Subcutaneous abdominal adipose tissue (tissue), 5 donors: ENCODE results near the gene C1orf159.
"Not testable (repeated sequence)": the region's sequence is repeated elsewhere in the genome, so short reads cannot be mapped to it uniquely, and the experiment has no call there.

Experiments
- H3K27ac ChIP-seq: one replicate; pipeline ENCODE4 v1.7.0; 2013; ENCODE audit warnings: low read depth, mild to moderate bottlenecking, inconsistent platforms, low read length, moderate library complexity
- H3K27me3 ChIP-seq, 5 donors: one replicate each; pipeline ENCODE4 v1.7.0; 2013; ENCODE audit warnings: low read length in 5 of 5, inconsistent platforms in 1 of 5; ENCODE audit not compliant: control insufficient read depth in 5 of 5, insufficient read depth in 4 of 5
- H3K36me3 ChIP-seq, 5 donors: one replicate each; pipeline ENCODE4 v1.7.0; 2013; ENCODE audit warnings: low read length in 5 of 5; ENCODE audit not compliant: control insufficient read depth in 5 of 5, insufficient read depth in 5 of 5
- H3K4me1 ChIP-seq, 5 donors: one replicate each; pipeline ENCODE4 v1.7.0; 2013; ENCODE audit warnings: low read length in 5 of 5, mild to moderate bottlenecking in 3 of 5, moderate library complexity in 1 of 5; ENCODE audit not compliant: control insufficient read depth in 5 of 5, insufficient read depth in 5 of 5
- H3K4me3 ChIP-seq, 5 donors: one replicate each; pipeline ENCODE4 v1.7.0; 2013; ENCODE audit warnings: low read length in 5 of 5, low read depth in 1 of 5
- H3K9ac ChIP-seq, 5 donors: one replicate each; pipeline ENCODE4 v1.7.0; 2013; ENCODE audit warnings: low read length in 5 of 5, mild to moderate bottlenecking in 4 of 5, moderate library complexity in 3 of 5
- H3K9me3 ChIP-seq, 5 donors: one replicate each; pipeline ENCODE4 v1.7.0; 2013; ENCODE audit warnings: low read length in 5 of 5; ENCODE audit not compliant: control insufficient read depth in 5 of 5
- donor health status: healthy.
- donor health status: healthy.
- donor health status: healthy.
- donor health status: healthy.
- donor health status: healthy.

Gene C1orf159

GRCh38 chr1:1143636-1144035, 27.7 kb upstream of the C1orf159 start:
- Histone ChIP-seq H3K9ac (no peak overlapping the region), H3K4me1 (no peaks in the 10 kb centered on the region), H3K4me3 (no peak overlapping the region), H3K27me3 (peaks cover 11 to 26% (median 21%) of the 10 kb centered on the region in 5 donors), H3K36me3 (no peaks in the 10 kb centered on the region), H3K27ac (no peak overlapping the region), H3K9me3 (no peaks in the 10 kb centered on the region)

GRCh38 chr1:1142844-1143243, 27.0 kb upstream of the C1orf159 start:
- Histone ChIP-seq H3K27me3 (peaks cover 6 to 31% (median 23%) of the 10 kb centered on the region in 5 donors), H3K9ac (no peak overlapping the region), H3K36me3 (no peaks in the 10 kb centered on the region), H3K4me1 (no peaks in the 10 kb centered on the region), H3K4me3 (no peak overlapping the region), H3K27ac (no peak overlapping the region), H3K9me3 (no peaks in the 10 kb centered on the region)

DNA sequence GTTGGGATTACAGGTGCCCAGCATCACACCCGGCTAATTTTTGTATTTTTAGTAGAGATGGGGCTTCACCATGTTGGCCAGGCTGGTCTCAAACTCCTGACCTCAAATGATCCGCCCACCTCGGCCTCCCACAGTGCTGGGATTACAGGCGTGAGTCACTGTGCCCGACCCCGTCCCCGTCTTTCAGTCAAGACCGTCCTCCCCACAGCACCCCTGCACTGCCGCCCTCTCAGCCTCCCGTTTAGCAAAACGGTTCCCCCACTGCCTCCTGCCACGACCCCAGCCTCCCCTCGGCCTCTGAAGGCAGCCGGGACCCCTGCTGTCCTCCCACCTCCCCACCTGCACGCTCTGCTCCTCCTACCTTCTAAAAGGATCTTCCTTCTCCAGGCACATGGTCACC, 26.5 kb upstream of the C1orf159 start:
- H3K27ac ChIP-seq, H3K4me1 ChIP-seq, H3K4me3 ChIP-seq, H3K36me3 ChIP-seq, H3K9ac ChIP-seq, H3K9me3 ChIP-seq: not testable (repeated sequence)
- H3K27me3 ChIP-seq = peaks cover 6 to 33% (median 24%) of the 10 kb centered on the region in 5 donors

DNA sequence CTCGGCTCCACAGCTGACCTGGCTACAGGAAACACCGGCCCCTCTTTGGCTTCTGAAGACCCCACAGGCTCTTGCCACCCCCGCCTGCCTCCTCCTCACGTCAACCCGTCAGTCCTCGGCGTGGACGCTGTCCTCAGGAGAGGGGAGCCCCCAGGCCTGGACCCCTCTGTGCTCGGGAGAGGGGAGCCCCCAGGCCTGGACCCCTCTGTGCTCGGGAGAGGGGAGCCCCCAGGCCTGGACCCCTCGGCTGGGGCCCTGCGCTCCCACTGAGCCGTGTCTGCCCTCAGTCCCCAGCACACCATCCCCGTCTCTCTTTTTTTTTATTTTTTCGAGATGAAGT, 26.0 kb upstream of the C1orf159 start:
- peaks cover 6 to 35% (median 24%) of the 10 kb centered on the region in 5 donors for H3K27me3 ChIP-seq
- H3K4me3 ChIP-seq = no peak overlapping the region
- no peak overlapping the region for H3K9ac ChIP-seq
- H3K9me3 ChIP-seq = no peaks in the 10 kb centered on the region
- no peak overlapping the region for H3K27ac ChIP-seq
- no peaks in the 10 kb centered on the region for H3K36me3 ChIP-seq
- H3K4me1 ChIP-seq = no peaks in the 10 kb centered on the region

DNA sequence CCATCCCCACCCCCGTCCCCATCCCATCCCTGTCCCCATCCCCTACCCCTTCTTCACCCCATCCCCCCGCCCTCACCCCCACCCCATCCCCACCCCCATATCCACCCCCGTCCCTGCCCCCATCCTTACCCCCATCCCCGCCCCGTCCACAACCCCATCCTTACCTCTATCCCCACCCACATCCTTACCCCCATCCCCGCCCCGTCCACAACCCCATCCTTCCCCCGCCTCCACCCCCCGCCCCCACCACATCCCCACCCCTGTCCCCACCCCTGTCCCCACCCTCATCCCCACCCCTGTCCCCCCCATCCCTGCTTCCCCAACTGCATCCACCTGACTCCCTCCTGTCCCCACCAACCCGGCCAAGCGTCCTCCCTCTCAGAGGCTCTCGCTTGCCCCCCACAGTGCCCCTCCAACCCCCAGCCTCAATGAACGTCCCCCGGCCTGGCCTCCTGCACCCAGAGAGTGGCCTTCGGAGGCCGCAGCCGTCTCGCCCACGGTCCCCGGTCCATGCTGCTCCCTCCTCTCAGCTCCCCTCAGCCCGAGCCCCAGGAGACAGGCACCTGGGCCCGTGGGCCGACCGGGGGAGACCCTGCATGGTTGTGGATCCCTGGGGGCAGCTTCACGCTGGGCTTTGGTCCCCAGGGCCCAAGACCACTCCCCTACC, 25.5 kb upstream of the C1orf159 start:
- H3K4me1 ChIP-seq = no peaks in the 10 kb centered on the region
- H3K9ac ChIP-seq = no peak overlapping the region
- no peaks in the 10 kb centered on the region for H3K36me3 ChIP-seq
- H3K27me3 ChIP-seq = peaks cover 9 to 37% (median 27%) of the 10 kb centered on the region in 5 donors
- H3K27ac ChIP-seq = no peak overlapping the region
- H3K4me3 ChIP-seq = no peak overlapping the region
- no peaks in the 10 kb centered on the region for H3K9me3 ChIP-seq

DNA sequence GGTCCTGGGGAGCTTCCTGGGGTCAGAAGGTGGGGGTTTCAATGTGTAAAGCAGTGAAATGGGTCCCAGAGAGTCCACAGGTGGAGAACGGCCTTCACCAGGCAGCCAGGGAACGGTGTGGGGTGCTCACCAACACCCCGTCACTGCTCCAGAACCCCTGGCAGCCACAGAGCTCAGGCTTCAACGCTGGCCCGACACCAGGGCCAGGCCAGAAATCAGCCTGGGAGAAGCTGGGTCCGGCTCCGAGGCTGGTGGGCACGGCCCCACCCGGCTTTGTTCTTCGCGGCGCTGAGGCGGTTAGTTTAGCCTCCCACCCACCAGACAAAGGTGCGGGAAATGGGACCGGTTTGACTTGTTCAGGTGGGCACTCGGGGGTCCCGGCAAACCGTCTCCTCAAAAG, 24.8 kb upstream of the C1orf159 start:
- no peak overlapping the region for H3K27ac ChIP-seq
- no peaks in the 10 kb centered on the region for H3K4me1 ChIP-seq
- H3K4me3 ChIP-seq = no peak overlapping the region
- no peaks in the 10 kb centered on the region for H3K36me3 ChIP-seq
- H3K27me3 ChIP-seq = peaks cover 13 to 39% (median 29%) of the 10 kb centered on the region in 5 donors
- no peak overlapping the region for H3K9ac ChIP-seq
- H3K9me3 ChIP-seq = no peaks in the 10 kb centered on the region

DNA sequence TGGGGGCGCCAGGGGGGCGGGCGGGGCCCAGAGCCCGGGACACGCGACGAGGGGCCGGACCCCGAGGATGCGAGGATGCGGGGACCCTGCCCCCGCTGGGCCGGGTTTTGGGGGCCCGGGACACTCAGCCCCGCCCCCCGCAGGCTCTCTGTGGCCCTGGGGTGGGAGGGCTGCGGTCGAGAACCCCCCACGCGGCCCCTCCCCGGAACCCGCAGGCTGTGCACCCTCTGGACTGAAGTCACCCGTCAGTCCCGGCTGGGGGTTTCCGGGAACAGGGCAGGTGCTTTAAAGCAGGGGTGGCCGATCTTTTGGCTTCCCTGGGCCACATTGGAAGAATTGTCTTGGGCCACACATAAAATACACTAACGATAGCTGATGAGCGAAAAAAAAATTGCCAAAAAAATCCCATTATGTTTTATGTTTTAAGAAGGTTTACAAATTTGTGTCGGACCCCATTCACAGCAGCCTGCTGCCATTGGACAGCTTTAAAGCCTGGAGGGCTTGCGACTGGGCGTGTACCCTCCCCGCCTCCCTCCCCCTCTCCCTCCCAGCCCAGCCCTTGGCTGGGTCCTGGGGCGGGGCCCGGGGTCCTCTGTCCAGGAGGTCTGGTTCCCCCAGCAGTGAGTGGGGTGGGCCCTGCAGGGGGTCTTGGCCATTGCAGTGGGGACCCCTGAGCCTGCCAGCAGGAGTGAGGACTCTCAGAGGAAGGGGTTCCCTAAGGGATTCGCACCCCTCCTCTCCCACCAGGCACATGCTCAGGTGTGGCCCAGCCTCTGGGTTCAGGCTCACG, 21.6 kb upstream of the C1orf159 start:
- H3K27me3 ChIP-seq = peaks cover 13 to 27% (median 22%) of the 10 kb centered on the region in 5 donors
- H3K27ac ChIP-seq = no peak overlapping the region

GRCh38 chr1:1136547-1137230, 20.8 kb upstream of the C1orf159 start:
- Histone ChIP-seq H3K9ac (no peak overlapping the region), H3K4me1 (peaks cover 0 to 12% (median 9%) of the 10 kb centered on the region in 5 donors), H3K27ac (no peak overlapping the region), H3K27me3 (peaks cover 17 to 25% (median 20%) of the 10 kb centered on the region in 5 donors), H3K9me3 (no peaks in the 10 kb centered on the region), H3K4me3 (no peak overlapping the region), H3K36me3 (no peaks in the 10 kb centered on the region)

More for the DNA sequence above, 21.6 kb upstream of the C1orf159 start:
- Histone ChIP-seq H3K9me3 (no peaks in the 10 kb centered on the region), H3K9ac (no peak overlapping the region), H3K4me1 (peaks cover 0 to 9% (median 8%) of the 10 kb centered on the region in 5 donors), H3K36me3 (no peaks in the 10 kb centered on the region), H3K4me3 (no peak overlapping the region)

- H3K9ac ChIP-seq = no peak overlapping the region
- peaks cover 12 to 24% (median 20%) of the 10 kb centered on the region in 5 donors for H3K27me3 ChIP-seq
- H3K4me1 ChIP-seq = peaks cover 0 to 12% (median 9%) of the 10 kb centered on the region in 5 donors
- H3K27ac ChIP-seq = no peak overlapping the region
- no peaks in the 10 kb centered on the region for H3K9me3 ChIP-seq
- no peak overlapping the region for H3K4me3 ChIP-seq
- no peaks in the 10 kb centered on the region for H3K36me3 ChIP-seq
Measured at GRCh38 chr1:1135339-1136136, 19.6 kb upstream of the C1orf159 start.
